Stimulated activated CD4-positive, alpha-beta T cell treated with anti-CD3 and anti-CD28 coated beads, Interleukin-1b, Interleukin-23, amount 100 ng/mL, for 24 hours (primary cell): ENCODE data around the gene ACTL8.
A peak's percentile ranks its signal among the peaks of the same experiment; 100 is the strongest.
"Not testable (repeated sequence)": the region's sequence is repeated elsewhere in the genome, so short reads cannot be mapped to it uniquely, and the experiment has no call there.

Experiments used
- DNase-seq, 4 experiments: peaks; one replicate each; pipeline ENCODE4 v3.0.0-alpha.2; 2020; ENCODE audit warnings: low read depth in 4 of 4, low spot score in 1 of 4

Gene ACTL8

DNA sequence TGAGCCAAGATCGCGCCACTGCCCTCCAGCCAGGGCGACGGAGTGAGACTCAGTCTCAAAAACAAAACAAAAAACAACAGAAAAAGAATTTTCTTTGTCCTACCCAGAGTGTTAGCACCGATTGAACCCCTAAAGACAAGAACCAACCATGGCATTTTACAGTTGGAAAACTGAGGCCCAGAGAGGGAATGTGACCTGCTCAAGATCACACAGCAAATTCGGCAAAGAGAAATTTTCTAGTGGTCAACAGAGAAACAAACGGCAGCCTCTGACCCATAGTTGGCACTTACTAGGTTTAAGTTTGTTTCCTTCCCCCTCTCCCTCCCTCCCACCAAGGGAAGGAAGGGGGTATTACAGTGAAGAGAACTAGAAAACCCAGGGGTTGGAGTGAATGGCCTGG, 20.5 kb upstream of the ACTL8 start:
- no peak for DNase-seq

DNA sequence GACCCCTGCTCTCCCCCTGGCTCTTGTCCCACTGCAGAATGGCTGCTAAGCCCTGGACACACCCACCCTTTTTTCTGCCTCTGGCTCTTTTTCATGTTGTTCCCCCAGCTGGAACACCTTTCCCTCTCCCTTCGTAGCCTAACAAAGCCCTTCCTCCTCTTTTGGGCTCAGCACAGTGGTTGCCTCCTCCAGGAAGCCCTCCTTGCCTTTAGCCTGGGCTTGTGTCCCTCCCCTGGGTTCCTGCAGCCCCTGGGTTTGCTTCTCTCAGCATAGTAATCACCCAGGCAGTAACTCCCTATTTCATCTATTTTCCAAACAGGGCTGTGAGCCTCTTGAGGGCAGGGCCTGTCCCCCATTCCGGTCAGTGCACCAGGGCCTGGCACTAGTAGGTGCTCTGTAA, 19.8 kb upstream of the ACTL8 start:
- no peak for DNase-seq

DNA sequence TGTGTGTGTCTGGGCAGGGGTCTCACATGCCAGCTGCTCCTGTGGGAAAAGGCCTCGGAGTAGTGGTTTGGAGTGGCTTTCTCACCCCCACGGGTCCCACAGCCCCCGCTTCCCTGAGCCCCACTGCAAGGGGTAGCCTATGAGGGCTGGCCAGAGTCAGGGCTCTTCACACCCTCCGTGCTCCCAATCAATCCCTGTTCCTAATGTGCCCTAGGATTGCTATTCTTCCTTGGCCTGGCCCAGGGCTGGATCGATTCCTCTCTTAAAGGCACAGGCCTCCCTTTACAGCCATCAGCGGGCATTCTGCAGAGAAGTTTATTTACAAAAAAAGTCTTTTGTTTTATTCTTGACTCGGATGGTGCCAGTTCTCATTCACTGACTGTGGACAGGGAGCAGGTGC, 19.3 kb upstream of the ACTL8 start:
- DNase-seq: no peak

DNA sequence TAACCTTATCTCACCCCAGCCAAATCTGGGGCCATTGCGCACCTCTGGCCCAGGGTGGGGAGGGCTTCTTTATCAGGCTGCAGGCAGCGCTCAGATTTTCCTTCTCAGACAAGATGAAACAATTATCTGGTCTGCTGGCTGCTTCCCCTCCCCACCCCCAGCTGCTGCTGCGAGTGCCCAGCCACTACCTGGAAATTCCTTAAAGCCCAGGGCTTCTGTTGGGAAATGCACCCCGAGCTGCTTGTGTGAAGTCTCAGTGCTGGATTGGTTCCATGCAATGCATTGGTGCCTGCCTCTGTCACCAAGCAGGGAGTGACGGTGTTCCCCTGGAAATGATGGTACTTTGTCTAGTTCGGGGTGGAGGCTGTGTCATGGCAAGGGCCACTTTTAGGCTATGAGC, 18.5 kb upstream of the ACTL8 start:
- no peak for DNase-seq

DNA sequence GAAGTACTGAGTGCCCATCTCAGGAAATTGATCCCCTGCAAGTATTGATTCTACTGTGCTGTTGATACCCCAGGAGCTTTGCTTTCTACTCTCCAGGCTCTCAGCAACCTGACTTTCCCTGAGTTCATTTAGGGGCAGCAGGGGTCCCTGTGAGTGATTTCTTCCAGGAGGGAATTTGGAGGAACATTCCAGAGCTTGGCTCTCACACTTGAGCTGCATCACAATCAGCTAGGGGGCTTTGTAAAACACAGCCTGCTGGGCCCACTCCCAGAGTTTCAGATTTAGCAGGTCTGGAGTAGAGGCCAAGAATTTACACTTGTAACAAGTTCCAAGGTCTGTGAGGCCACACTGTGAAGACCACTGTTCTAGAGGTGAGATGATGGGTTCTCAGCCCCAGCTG, 16.1 kb upstream of the ACTL8 start:
- no peak for DNase-seq

DNA sequence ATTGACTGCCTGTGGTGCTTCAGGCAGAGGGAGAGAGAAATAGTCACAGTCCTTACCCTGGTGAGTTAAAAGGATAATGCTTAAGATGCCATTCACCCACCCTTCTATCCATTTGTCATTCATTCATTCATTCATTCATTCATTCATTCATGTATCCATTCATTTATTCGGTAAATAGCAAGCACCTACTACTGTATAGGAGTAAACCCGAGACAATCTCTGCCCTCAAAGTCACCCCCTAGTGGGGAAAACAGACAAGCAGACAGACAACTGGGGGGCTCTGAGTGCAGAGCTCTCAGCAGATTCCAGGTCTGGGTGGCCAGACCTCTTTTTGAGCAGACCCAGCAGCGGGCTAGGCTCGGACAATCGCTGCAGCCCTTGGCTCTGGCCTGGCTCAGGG, 14.1 kb upstream of the ACTL8 start:
- DNase-seq: no peak

DNA sequence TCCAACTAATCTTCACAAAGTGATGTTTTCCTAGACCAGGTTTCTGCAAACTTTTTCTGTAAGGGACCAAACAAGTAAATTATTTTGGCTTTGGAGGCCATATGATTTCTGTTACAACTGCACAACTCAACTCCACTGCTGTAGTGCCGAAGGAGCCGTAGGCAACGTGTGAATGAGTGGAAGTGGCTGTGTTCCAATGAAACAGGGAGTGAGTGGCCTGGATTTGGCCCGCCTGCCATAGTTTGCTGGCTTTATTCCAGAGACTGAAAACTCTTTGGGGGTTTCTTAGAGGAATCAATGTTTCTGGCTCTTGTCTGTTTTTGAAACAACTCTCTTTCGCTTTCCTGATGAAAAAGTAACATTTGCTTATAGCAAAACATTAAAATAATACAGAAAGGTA, 12.6 kb upstream of the ACTL8 start:
- no peak for DNase-seq

DNA sequence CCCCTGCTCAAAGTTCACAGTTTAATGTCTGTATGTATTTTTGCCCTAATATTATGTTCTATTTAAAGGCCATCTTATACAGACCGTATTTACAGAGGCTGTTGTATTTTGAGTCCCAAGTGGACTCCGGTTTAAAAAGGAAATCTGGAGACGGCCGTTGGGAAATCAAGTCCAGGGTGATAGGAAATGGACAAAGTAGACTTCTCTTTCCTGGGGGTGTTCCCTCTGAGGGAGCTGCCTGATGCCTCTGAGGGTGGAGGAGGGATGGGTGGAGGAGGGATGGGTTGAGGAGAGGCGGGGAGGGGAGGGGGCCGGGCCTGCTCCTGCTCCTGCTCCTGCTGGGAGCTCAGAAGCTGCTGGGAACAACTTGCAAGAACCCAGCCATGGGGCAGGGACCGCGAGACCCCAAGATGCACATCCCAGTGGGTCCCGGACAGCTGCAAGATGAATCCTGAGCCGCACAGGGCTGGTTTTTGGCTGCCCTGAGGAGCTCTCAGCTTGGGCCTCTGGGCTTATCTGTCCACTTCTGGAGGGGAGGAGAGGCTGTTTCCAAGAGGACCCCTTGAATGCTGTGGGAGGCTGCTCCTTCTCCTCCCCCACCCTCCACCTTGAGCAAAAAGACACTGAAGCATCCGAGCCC, 12.0 kb upstream of the ACTL8 start:
- DNase-seq: no peak

DNA sequence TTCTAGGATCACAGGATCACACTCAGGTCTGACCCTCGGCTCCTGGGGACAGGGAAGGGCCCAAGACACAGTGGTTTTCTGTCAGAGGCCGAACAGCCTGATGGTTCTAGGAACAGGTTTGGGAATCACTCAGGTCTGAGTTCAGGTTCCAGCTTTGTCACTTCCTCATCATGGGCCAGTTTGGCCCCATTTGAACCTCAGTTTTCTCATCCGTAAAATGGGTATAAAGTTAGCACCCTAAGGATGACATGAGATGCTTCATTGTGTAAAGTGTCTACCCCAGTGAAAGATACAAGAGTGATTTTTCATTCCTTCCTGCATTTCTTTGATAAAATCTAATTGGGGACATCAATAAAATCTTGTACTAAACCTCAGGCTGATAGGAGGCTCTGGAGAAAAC, 11.2 kb upstream of the ACTL8 start:
- DNase-seq: no peak

DNA sequence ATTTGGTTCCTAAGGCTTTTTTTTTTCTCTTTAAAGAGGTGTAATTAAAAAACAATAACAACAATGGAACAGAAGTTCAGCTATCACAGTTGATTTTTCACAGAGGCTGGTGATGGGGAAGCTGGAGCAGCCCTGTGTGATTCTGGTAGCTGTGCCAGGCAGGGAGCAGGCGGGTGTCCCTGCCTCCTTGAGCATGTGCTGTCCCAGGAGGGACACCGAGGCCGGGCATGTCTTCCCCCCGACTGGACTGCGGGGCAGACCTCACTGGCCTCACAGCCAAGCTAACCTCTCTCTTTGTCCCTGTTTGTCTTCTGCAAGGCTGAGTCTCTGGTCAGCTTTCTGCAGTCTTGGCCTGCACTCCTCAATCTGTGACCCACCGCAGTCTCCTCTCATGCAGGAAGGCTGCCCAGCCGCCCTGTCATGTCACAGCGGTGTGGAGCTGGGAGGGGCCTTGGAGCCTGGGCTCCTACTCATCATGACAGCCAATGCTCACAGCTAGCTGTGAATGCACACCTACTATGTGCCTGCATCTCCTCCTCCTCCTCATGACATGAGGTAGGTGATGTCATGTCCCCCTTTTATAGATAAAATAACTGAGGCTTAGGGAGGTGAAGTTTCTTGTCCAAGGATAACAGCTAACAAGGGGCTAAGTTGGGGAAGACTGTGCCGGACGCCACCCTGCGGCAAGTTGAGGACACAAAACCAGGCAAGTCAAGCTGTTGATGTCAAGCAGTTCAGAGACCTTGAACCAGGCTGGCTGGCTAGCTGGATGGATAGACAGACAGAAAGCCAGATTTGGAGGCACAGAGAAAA, 10.3 kb upstream of the ACTL8 start:
- DNase-seq: no peak

DNA sequence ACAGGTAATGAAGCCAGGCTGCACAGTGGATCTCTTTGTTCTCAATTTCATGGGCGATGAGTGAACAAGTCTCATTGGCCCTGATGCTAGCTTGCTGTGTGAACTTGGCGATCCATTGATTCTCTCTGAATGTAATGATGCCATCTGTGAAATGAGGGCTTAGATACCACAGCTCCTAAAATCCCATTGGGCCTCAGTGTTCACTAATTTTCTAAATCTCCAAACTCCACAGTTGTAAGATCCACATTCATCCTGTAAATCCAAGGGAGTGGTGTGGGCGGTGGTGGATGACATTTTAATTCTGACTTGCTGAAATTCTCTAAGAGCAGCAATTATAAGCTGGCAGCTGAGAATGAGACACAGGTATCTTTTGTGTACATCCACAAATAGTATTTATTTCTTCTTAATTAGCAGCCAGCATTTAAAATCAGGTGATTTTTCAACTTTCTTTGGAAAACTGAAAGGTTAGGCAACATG, 9.6 kb upstream of the ACTL8 start:
- DNase-seq: no peak

DNA sequence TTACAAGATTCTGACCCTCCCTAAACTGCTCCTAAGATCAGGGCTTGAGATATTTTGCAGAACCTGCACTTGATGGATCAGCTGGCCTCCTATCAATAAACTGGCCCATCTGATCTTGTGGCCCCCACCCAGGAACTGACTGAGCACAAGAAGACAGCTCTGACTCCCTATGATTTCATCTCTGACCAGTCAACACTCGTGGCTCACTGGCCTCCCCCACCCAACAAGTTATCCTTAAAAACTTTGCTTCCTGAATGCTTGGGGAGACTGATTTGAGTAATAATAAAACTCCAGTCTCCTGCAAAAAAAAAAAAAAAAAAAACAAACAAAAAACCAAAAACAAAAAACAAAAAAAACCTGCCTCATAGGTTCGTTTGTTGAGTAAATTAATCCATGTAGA, 8.9 kb upstream of the ACTL8 start:
- not testable (repeated sequence) for DNase-seq

DNA sequence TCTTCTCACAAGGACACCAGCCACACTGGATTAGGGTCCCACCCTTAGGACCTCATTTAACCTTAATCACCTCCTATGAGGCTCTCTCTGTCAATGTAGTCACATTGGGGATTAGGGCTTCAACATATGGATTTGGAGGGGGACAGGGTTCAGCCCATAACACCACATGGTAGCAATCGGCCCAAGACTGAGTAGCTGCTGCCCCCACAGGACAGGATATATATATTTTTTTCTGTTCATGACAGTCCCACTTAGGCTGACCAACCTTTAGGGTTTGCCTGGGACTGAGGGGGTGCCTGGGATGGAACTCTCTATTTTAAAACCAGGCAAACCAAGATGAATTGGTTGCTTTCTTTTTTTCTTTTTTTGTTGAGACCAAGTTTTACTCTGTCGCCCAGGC, 8.2 kb upstream of the ACTL8 start:
- no peak for DNase-seq

DNA sequence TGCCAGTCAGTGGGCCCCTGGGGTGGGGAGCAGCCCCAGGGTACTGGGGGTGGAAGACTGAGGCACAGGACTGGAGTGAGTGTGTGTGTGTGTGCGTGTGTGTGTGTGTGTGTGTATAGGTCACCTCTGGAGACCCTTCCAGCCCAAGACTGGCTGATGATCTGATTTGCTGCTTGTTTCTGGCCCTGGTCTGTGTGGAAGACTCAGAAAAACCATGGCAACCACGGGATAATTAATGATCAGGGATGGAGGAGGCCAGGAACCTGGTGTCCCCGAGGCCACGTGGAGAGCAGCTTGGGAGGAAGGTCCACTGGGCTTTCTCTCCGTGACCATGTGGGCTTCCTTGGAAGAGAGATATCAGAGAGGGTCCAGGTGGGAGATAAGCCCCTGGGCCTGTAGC, 4.8 kb upstream of the ACTL8 start:
- DNase-seq: no peak

DNA sequence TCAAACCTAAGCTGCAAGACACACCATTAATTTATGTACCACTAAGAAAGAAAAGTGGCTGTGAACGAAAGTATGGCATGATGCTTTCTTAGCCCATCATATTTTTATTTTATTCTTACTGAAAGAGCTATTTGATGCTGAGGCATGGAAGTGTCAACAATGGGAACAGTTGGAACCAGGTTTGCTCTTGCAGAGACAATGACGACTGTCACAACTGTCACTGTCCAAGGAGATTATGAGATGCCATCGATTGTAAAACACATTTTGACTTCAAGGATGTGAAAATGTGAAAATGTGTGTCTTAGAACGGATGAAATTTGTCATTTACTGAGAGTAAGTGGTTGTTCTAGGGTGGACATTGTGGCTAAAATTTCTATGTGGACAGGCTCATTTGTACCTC, 2.8 kb upstream of the ACTL8 start:
- no peak for DNase-seq

DNA sequence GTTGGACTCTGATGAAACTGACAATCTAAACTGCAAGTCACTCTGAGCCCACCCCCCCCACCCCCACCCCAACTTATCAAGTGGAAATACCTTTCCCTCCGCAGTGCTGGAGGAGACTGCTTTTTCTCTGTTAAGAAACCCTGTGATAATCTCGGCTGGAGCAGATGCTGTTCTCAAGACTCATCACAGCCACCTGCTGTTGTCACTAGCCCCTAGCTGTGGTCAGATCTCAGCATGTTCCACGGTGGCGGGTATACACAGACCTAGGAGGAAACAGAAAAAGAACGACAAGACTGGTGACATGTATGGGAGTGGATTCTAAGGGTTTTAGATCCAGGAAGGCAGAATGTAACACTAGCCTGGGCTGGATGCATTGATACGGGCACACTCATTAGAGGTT, 2.3 kb downstream of the ACTL8 start:
- DNase-seq: no peak

DNA sequence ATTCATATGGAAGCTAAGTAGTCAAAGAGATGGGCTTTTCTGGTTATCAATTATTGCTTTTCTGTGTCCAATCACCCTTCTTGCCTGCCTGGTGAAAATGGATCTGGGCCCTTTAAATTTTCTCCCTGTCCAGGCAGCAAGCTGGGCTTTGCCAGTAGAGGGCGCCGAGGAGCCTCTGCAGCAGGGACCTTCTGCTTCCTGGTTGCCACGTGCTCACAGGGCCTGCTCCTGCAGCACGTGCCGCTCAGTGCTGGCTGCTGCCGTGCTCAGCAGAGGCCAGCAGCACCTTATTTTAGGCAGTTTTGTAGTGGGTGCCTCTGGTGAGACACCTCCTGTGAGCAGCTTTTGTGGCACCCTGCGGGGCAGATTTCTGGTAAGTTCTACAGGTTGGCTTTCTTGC, 4.0 kb downstream of the ACTL8 start:
- DNase-seq: peak in 1 of 4 experiments; percentile 11

DNA sequence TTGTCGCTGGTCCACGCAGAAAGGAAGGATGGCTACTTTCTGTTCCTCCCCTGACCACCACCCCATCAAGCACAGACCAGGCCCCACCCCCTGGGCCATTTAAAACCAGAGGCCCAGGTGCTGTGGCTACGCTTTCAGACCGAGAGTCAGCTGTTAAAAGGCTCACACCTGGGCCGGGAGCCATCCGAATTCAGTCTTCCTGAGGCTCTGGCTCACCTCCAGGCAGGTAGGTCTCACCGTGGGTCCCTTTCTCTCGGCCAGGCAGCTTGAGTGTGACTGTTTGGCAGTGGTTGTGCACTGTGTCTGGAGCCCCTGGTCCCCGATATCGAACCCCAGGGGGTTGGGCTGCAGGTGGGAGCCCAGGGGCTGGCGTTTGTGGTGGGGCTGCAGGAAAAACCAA, 7.2 kb downstream of the ACTL8 start:
- no peak for DNase-seq

DNA sequence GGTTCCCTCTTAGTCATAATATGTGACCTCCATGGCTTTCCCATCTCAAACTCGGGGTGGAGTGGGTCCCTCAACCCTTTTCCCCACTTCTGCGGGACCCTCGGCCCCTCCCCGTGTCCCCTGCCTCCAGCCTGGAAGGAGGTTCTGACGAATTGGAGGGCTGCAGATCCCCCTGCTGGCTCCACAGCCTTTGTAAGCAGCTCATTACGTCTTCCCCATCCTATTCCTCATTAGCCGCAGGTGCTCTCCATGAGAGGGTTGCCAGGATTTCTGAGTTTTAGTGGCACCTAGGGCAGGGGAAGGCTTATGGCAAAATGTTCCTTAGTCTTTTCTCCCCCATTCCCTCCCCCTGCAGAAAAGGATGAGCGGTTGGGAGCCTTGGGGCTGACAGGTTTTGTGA, 8.3 kb downstream of the ACTL8 start:
- no peak for DNase-seq

DNA sequence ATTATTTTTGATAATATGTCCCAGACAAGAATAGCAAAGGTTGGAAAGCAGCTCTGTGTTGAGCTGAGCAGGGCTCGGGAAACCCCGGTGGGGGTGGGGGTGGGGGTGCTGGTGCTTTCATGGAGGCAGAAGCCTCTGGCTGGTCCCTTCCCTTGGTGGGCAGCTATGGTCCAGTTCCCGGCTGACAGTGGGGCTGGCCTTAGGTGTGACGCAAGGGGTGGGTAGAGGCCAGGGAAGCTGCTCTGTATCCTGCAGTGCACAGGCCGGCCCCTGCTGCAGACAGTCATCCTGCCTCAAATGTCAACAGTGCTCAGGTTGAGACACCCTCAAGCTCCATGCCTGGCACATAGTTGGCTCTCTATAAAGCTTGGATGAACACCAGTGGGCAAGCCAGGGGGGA, 8.9 kb downstream of the ACTL8 start:
- no peak for DNase-seq

DNA sequence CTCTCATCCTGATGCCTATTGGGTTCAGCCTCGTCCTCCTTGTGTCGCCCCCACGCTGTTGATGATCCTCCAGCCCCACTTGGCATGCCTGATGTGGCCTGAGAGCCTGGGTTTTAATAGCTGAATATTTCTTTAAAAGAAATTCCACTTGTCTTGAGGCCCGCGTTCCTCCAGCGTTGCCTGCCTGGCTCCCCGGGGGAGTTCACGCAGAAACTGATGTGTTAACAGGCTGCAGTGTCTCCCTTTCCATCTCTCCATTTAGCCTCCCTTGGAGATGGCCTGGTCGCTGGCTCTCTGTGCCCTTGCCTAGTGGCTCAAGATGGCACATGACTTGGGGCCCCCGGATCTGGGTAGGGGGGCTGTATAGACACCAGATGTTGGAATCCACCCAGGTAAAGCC, 9.5 kb downstream of the ACTL8 start:
- DNase-seq: no peak

DNA sequence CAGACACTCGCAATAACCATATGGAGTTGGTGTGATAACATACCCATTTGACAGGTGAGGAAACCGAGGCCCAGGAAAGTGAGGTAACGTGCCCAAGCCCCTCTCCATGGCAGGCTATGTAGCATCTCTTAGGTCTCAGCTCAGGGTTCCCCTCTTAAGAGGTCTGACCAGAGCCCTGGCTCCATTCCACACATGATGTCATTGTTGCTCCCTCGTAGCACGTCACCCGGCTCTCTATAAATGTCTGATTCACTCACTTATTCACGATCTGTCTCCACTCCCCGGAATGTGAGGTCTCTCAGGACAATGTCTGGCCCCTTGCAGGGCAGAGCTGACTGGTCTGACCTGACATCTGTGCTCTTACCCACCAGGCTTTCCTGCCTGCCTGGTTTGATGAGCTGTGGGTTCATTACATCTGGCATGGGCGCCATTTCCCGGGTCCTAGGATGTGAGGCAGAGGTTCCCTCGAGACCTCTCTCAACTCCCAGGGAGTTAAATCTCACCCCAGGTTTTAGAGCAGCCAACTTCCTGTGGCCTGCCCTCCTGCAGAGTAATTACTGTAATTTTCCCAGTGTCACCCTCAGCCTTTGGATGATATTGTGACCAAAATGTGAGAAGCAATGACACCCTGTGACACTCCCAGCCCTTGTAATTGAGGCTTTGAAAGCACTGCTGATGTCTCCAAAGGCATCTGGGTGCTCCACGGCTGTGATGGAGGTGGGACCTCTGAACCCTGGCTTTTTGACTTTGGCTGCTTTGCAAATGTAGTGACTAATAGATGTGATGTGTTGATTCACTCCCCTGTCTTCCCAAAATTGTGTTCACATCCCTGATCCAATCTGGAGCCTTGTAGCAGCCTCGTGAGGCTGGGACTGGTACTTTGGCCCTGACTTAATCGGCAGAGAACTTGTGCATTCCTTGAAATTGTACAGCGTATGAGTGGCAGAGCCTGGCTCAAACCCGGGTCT, 10.6 kb downstream of the ACTL8 start:
- no peak for DNase-seq
